Measurements from ENCODE around the gene BCAT1. TPM values are rescaled to one million over a fixed set of nuclear protein-coding genes. Genes with fewer than 3 reads are reported as not detected.

BCAT1 gene
- total and polyA plus RNA-seq, 11 donors: 0.57 to 28.9 (median 3.5) TPM

GRCh38 chr12:24955853-24956252, 7.0 kb upstream of the BCAT1 start:
- peaks cover 0 to 10% (median 0%) of the 10 kb centered on the region in 9 donors for H3K27me3 ChIP-seq
- H3K9me3 ChIP-seq: no peaks in the 10 kb centered on the region
- ATAC-seq: no peak
- no peaks in the 10 kb centered on the region for H3K36me3 ChIP-seq
- H3K4me1 ChIP-seq: peaks cover 0 to 1% (median 0%) of the 10 kb centered on the region in 12 donors
- H3K27ac ChIP-seq: no peak overlapping the region
- TF ChIP-seq POLR2A (IDR thresholded peaks at IDR 0.05): no peak
- TF ChIP-seq CTCF (IDR thresholded peaks at IDR 0.05): no peak
- intact Hi-C loops (cut with DNase I): no loop called here
- no peak for DNase-seq
- 87 to 92% (median 90%) methylated on average over 18 of the region's 18 CpGs for WGBS, 4 donors
- no peak overlapping the region for H3K4me3 ChIP-seq

GRCh38 chr12:24955389-24955788, 6.5 kb upstream of the BCAT1 start:
- DNase-seq (no peak), ATAC-seq (no peak)
- no peak overlapping the region for H3K27ac ChIP-seq
- 89 to 99% (median 94%) methylated on average over 3 of the region's 3 CpGs for WGBS, 4 donors
- intact Hi-C loops (cut with DNase I): no loop called here
- H3K36me3 ChIP-seq: no peaks in the 10 kb centered on the region
- H3K4me1 ChIP-seq: peaks cover 0 to 6% (median 0%) of the 10 kb centered on the region in 12 donors
- TF ChIP-seq POLR2A (IDR thresholded peaks at IDR 0.05): no peak
- no peak for TF ChIP-seq CTCF (IDR thresholded peaks at IDR 0.05)
- H3K27me3 ChIP-seq: peaks cover 0 to 14% (median 0%) of the 10 kb centered on the region in 9 donors
- H3K4me3 ChIP-seq: no peak overlapping the region
- no peaks in the 10 kb centered on the region for H3K9me3 ChIP-seq

GRCh38 chr12:24954261-24954660, 5.4 kb upstream of the BCAT1 start:
- WGBS, 4 donors: 45 to 53% (median 49%) methylated on average over 3 of the region's 3 CpGs
- ATAC-seq: no peak

GRCh38 chr12:24952389-24952788, 3.5 kb upstream of the BCAT1 start:
- 71 to 89% (median 80%) methylated on average over 1 of the region's 1 CpG for WGBS, 4 donors

More at GRCh38 chr12:24954261-24954660, 5.4 kb upstream of the BCAT1 start:
- TF ChIP-seq CTCF (IDR thresholded peaks at IDR 0.05) (no peak), POLR2A (IDR thresholded peaks at IDR 0.05) (no peak)
- DNase-seq: no peak
- Histone ChIP-seq H3K27me3 (peaks cover 0 to 21% (median 1%) of the 10 kb centered on the region in 9 donors), H3K36me3 (no peaks in the 10 kb centered on the region), H3K4me3 (no peak overlapping the region), H3K27ac (no peak overlapping the region), H3K9me3 (no peaks in the 10 kb centered on the region), H3K4me1 (peaks cover 0 to 12% (median 0%) of the 10 kb centered on the region in 12 donors)
- intact Hi-C loops (cut with DNase I): no loop called here

More at GRCh38 chr12:24952389-24952788, 3.5 kb upstream of the BCAT1 start:
- H3K4me1 ChIP-seq: peaks cover 0 to 24% (median 2%) of the 10 kb centered on the region in 12 donors
- ATAC-seq: no peak
- H3K9me3 ChIP-seq: no peaks in the 10 kb centered on the region
- no peak overlapping the region for H3K4me3 ChIP-seq
- TF ChIP-seq POLR2A (IDR thresholded peaks at IDR 0.05): no peak
- H3K27me3 ChIP-seq: peaks cover 0 to 33% (median 10%) of the 10 kb centered on the region in 9 donors
- DNase-seq: no peak
- H3K36me3 ChIP-seq: no peaks in the 10 kb centered on the region
- no peak overlapping the region for H3K27ac ChIP-seq
- intact Hi-C loops (cut with DNase I): no loop called here
